Measurements from ENCODE around the gene KPNB1.
A peak's percentile ranks its signal among the peaks of the same experiment; 100 is the strongest.

Gene KPNB1

DNA sequence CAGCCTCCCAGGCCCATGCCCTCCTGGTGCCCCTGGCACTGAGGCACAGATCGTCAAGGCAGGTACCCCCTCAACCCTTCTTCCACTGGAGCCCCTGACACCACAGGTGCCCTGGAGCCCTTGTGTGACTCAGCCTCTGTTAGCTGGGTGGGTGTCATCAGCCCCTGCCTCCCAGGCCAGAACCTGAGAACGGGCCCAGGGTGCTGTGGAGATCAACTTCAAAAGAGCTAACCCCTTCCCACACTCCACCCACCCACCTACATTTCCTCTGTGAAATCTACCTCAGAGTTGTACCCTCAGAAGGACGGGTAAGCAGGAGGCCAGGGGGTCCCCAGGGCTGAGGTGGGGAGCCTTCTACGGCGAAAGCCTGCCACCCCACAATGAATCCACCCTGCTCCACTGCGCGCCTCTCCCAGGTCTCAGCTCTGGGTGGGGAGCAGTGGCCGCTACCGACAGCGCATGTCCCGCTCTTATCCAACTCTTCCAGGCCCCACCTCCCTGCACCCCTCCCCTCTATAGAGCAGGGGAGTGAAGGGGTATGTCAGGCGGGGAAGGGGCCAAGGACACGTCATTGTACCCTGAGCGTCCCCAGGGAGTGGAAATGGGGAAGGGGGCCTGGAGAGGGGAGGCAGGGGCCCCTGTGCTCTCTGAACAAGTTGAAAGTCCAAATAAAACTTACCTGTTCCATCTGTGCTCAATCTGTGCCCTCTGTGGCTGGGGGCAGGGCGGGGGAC is 61.8 kb downstream of the KPNB1 start:
- no peak for DNase-seq (ENCODE audit: extremely low read depth in 1 of 2, low read depth in 1 of 2)

- DNase-seq (ENCODE audit: extremely low read depth in 1 of 2, low read depth in 1 of 2): no peak
Measured at GRCh38 chr17:47712330-47713023, 62.8 kb downstream of the KPNB1 start.

GRCh38 chr17:47713980-47714700 is 64.4 kb downstream of the KPNB1 start:
- DNase-seq (ENCODE audit: extremely low read depth in 1 of 2, low read depth in 1 of 2): no peak

DNA sequence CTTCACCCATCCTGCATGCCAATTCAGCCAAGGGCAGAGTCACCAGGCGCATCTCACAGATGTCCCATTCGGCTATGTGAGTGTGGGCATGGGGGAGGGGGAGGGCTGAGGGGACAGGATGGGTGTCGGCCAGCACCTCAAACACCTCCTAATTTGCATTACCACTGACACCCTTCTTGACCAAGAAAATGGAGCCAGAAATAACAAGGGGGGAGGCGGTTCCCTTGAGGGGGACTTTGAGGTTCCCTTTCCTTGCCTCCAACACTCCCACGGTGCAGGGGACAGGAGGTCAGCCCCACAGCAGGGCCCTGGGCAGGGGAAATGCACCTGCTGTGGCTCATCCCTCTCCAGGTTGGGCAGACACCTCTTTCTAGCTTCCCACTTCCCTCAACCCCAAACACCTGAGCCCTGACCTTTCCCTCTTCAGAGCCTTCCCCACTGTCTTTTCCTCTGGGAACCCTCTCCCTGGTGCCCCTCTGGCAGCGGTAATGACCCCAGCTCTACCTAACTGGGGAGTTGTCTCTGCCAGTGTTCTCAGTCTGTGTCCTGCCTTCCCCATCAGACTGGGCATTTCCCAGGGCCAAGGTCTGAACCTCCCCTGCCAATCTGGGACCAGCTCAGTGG is 65.2 kb downstream of the KPNB1 start:
- DNase-seq (ENCODE audit: extremely low read depth in 1 of 2, low read depth in 1 of 2): no peak

GRCh38 chr17:47715669-47716325 is 66.1 kb downstream of the KPNB1 start:
- no peak for DNase-seq (ENCODE audit: extremely low read depth in 1 of 2, low read depth in 1 of 2)

DNA sequence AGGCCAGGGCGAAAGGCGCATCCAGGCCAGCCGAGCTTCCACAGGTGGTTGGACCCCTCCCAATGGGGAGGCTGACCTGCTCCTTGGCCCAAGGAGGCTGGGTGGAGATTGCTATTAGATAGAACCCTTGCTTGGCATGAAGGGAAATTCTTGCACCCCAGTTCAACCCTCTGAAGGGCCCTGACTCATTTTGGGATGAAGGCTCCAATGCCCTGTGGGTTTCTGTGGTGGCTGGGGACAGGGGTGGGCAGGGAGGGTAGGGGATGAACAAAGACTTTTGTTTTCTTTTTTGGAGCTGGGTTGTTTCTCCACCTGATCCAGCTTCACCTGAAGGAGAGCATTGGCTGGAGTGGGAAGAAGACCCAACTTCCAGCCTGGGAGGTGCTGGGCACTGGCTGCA is 66.7 kb downstream of the KPNB1 start:
- DNase-seq (ENCODE audit: extremely low read depth in 1 of 2, low read depth in 1 of 2): no peak

DNA sequence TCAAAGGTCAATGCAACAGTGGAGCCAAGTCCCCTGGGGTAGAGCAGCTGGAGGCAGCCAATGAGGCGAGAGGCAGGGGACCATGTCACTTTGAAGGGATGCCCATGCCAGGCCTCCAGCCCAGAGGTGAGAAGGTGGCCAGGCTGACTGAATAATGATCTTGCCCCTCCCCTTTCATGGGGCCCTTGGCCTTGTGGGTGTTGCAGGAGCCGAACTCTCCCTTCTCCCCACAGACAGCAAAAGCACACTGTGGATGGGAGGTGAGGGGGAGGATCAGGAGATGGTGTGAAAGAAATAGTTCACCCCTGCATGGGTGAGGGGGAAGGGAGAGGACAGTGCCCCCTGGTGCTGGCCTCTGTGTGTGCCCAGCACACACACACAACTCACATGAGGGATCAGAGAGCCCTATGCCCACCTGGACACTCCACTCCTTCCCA is 67.6 kb downstream of the KPNB1 start:
- DNase-seq (ENCODE audit: extremely low read depth in 1 of 2, low read depth in 1 of 2): no peak

- no peak for DNase-seq (ENCODE audit: extremely low read depth in 1 of 2, low read depth in 1 of 2)
Measured at GRCh38 chr17:47717979-47718621, 68.4 kb downstream of the KPNB1 start.

- DNase-seq (ENCODE audit: extremely low read depth in 1 of 2, low read depth in 1 of 2): no peak
Measured at GRCh38 chr17:47718634-47719405, 69.1 kb downstream of the KPNB1 start.

- no peak for DNase-seq (ENCODE audit: extremely low read depth in 1 of 2, low read depth in 1 of 2)
Measured at GRCh38 chr17:47719411-47720152, 69.9 kb downstream of the KPNB1 start.

GRCh38 chr17:47720196-47720595 is 70.5 kb downstream of the KPNB1 start:
- no peak for DNase-seq (ENCODE audit: extremely low read depth in 1 of 2, low read depth in 1 of 2)

DNA sequence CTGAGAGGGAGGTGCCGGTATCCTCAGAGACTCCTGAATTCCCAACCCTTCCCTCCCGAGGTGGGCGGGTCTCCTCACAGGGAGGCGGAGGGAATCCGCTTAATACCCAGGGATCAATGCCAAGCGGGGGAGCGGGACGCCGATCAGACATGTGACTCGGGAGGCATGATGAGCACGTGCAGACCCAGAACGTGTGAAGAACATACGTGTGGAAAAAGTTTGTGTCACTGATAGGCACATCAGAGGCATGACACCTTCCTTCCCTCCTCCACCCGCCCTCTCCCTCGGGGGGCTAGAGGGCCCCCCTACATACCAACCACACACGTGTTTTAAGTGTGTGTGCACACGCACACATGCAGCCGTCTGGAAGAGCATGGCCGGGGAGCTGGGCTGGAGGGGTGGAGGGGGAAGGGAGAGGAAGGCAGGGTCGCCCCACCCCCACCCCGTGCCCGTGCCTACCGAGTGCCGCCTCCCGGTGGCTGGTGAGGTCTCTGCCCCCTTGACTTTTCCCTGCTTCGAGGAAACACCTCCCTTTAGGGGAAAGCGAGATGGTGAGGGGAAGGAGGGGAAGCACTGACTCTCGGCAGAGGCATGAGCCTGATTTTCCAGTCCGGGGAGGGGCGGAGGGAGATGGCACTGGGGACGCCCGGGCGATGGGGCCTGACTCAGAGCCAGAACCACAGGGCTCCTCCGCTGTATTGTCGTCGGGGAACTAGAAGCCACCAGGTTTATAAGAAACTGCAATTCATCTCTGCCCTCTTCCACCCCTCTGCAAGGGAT is 71.2 kb downstream of the KPNB1 start:
- peak; percentile 77 to 78 for DNase-seq (ENCODE audit: extremely low read depth in 1 of 2, low read depth in 1 of 2)

- DNase-seq (ENCODE audit: extremely low read depth in 1 of 2, low read depth in 1 of 2): no peak
Measured at GRCh38 chr17:47721725-47722124, 72.0 kb downstream of the KPNB1 start.

DNA sequence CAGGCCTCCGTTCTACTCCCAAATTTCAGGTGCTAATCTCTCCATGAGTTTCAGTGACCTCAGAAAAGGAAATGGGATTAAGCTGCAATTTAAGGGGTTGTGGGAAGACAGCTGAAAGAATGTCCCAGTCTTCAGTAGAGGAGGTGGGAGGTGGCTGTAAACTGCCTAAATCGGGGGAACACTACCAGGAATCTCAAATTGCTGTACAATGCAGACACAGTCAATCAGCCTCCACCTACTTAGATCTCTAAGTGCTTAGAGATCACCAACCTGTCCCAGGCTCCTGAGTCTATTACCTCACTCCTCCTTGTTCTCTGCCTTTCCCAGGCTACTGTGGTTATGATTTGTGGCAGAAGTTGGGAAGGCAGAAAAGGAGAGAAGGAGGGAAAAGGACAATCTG is 75.0 kb downstream of the KPNB1 start:
- no peak for DNase-seq (ENCODE audit: extremely low read depth in 1 of 2, low read depth in 1 of 2)

- DNase-seq (ENCODE audit: extremely low read depth in 1 of 2, low read depth in 1 of 2): no peak
Measured at GRCh38 chr17:47725446-47726111, 75.9 kb downstream of the KPNB1 start.

DNA sequence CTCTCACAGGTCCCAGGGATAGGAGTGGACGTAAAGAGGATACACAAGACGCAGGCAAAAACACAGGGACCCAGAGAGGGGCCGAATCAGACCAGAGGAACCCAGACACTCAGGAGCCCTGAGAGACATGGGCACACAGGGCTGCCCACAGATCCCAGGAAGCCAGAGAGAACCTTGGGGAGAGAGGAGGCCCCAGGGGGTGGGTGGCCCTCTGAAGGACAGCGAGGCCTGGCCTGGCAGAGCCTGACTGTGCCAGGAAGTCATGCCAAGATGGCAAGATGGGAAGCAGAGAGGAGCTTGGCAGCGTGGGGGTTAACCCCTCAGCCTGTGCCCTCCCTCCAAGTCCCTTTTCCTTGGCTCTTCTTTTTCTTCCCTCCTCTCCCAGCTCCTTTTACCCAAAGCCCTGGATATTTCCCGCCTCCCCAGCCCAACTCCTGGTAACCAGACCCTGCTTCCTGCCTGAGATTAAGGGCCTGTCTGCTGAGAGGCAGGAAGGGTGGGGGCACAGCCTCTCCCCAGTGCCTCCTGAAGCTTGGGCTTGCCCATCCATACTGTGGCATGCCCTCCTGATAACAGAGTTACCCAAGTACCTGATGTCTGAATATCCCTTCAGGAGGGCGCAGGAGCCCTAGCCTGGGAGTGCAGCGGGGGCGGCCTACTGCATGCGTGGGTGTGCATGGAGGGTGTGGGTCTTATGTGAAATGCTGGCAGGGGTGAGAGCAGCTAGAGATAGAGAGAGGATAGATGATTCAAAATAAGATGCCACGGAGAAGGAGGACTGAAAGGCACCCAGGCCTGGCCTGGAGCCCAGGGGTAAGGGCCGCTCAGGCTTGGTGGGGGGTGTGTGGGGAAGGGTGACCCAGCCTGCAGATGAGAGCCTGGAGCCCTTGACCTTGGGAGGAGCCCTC is 77.3 kb downstream of the KPNB1 start:
- no peak for DNase-seq (ENCODE audit: extremely low read depth in 1 of 2, low read depth in 1 of 2)

DNA sequence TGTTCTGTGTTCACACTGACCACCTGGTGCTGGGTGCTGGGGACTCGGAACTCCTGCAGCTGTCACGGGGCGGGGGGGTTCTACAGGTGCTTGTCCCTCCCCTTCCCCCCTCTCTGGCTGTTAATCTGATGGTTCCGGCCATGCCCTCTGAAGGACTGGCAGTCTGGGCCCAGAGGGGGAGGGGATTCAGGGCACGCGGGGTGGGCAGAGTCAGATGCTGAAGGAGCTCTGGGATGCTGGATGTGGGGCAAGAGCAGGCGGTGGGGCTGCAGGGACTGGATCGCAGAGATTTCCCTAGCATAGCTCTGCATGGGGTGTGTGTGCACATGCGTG is 78.0 kb downstream of the KPNB1 start:
- no peak for DNase-seq (ENCODE audit: extremely low read depth in 1 of 2, low read depth in 1 of 2)
